ENCODE data around the gene SSBP2. TPM values are rescaled to one million over a fixed set of nuclear protein-coding genes. Genes with fewer than 3 reads are reported as not detected.

Gene SSBP2
- total and polyA plus RNA-seq, 2 of the 8 experiments (the other 6 are each of a cell fraction or from before 2014, with no cell fraction given) = 21.5 to 36.2 TPM

DNA sequence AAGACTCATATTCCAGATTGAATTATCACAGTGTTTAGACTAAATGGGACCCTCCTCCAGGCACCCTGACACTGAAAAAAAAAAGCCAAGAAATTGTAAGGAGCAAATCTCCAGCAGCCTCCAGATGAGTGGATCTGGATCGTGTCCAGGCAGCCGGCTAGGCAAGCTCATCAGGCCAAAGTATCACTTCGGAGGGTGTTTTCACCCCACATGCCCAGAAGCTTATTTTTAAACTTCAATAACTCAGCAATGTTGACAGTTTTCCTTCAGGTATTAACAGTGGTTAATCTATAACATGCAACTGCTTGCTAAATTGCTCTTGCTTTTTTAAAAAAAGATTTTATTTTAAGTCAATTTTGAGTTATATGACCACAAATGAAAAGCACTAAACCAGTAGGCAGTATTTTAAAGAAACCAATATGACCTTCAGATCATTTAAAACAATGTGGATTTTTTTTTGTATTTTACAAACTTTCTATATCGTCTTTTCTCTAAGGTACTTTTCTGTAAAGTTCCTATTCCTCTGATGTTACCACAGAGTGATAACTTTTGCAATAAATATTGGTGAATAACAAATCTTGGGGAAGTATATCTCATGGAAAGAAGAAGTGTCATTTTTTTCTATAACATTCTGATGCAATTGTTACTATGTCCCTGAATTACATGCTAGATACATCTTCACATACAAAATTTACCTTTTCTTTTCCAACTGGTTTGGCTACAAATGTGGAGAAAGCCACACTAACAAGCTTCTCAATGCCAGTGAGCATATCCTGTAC lies 387.6 kb downstream of the SSBP2 start:
- Histone ChIP-seq H3K27me3 (replicated peaks in 1 of 4; ENCODE audit: control insufficient read depth in 3 of 4, extremely low read depth in 1 of 4, insufficient read depth in 3 of 4, low read length in 3 of 4) (no peaks in the 10 kb centered on the region), H3K9ac (replicated peaks in 1 of 4; ENCODE audit: extremely low read depth in 1 of 4, low read depth in 3 of 4, low read length in 3 of 4) (no peak overlapping the region), H3K56ac (replicated peaks; ENCODE audit: insufficient read length, low read depth, low read length) (no peak overlapping the region), H3K79me1 (ENCODE audit: low read depth, low read length) (no peaks in the 10 kb centered on the region), H3K4me3 (ENCODE audit: extremely low read depth in 1 of 4, insufficient read depth in 2 of 4, low read depth in 3 of 4, low read length in 4 of 4) (no peak overlapping the region), H3K9me3 (ENCODE audit: insufficient read depth in 2 of 2, low read depth in 1 of 2, low read length in 1 of 2) (no peaks in the 10 kb centered on the region), H2BK12ac (ENCODE audit: low read depth, low read length) (no peak overlapping the region), H3K36me3 (ENCODE audit: control insufficient read depth in 2 of 4, insufficient read depth in 4 of 4, low read length in 3 of 4) (no peaks in the 10 kb centered on the region), H3K4ac (replicated peaks; ENCODE audit: insufficient read length, low read depth, low read length) (no peak overlapping the region), H3K23me2 (ENCODE audit: low read depth, low read length) (no peaks in the 10 kb centered on the region), H2AK5ac (ENCODE audit: low read depth, low read length) (no peak overlapping the region), H2BK5ac (ENCODE audit: low read depth, low read length) (no peak overlapping the region), H4K91ac (replicated peaks; ENCODE audit: insufficient read length, low read length) (no peak overlapping the region), H2AFZ (ENCODE audit: low read length) (no peak overlapping the region), H3K4me1 (replicated peaks in 1 of 4; ENCODE audit: control insufficient read depth in 3 of 4, insufficient read depth in 4 of 4, low read length in 3 of 4) (peaks cover 0 to 9% (median 8%) of the 10 kb centered on the region in 4 experiments; a peak in 4 of 7 replicates), H3K14ac (ENCODE audit: insufficient read length) (no peak overlapping the region), H3K18ac (ENCODE audit: extremely low read depth, low read length) (no peak overlapping the region), H2BK120ac (replicated peaks; ENCODE audit: low read depth, low read length) (no peak overlapping the region), H3K23ac (ENCODE audit: insufficient read length) (no peak overlapping the region), H3K27ac (ENCODE audit: low read depth, low read length) (no peak overlapping the region), H3K4me2 (ENCODE audit: insufficient read depth in 1 of 2, low read depth in 2 of 2, low read length in 2 of 2) (no peak overlapping the region), H2BK15ac (ENCODE audit: low read length) (no peak overlapping the region), H4K8ac (ENCODE audit: extremely low read depth, insufficient read depth, low read length) (no peak overlapping the region), H3K79me2 (ENCODE audit: control insufficient read depth in 1 of 2, insufficient read depth in 2 of 2, low read length in 2 of 2) (no peaks in the 10 kb centered on the region), H2BK20ac (ENCODE audit: low read length) (no peak overlapping the region), H4K5ac (ENCODE audit: insufficient read length, low read depth, low read length) (no peak overlapping the region), H4K20me1 (replicated peaks in 1 of 2; ENCODE audit: control insufficient read depth in 1 of 2, insufficient read depth in 2 of 2, low read length in 2 of 2) (no peaks in the 10 kb centered on the region)
- ChIA-PET POLR2A (ENCODE audit: partially characterized antibody) (interaction anchor here (0.6 kb wide), 2 partner anchors 77 to 1690 kb away, joined by 3 to 4 read pairs; no protein-coding TSS in a partner anchor), CTCF (ENCODE audit: partially characterized antibody) (no interaction called here)
- no peak for DNase-seq (ENCODE audit: low read depth in 1 of 2, low spot score in 2 of 2)
- FAIRE-seq = no peak
- WGBS, 2 experiments (ENCODE audit: extremely low coverage in 1 of 2, insufficient coverage in 1 of 2, insufficient read length in 1 of 2, insufficient replicate concordance in 2 of 2, low coverage in 1 of 2, low lambda C conversion rate in 2 of 2, missing lambda C conversion rate in 1 of 2) = 90% methylated on average over 4 of the region's 4 CpGs; no CpG with 5 or more reads in 1 of the 2 experiments
- no peak for TF ChIP-seq SRF (IDR thresholded peaks at IDR 0.05; ENCODE audit: low read depth, low read length)
- TF ChIP-seq POU5F1 (IDR thresholded peaks at IDR 0.05; ENCODE audit: low read depth, low read length) = no peak
- no peak for TF ChIP-seq CBX8 (IDR thresholded peaks at IDR 0.05; ENCODE audit: borderline replicate concordance, low read depth, low read length)
- no peak for TF ChIP-seq RXRA (IDR thresholded peaks at IDR 0.05; ENCODE audit: insufficient read depth, low read depth, low read length)
- TF ChIP-seq TBP (IDR thresholded peaks at IDR 0.05; ENCODE audit: low read depth, low read length) = no peak
- TF ChIP-seq KDM4A (IDR thresholded peaks at IDR 0.05; ENCODE audit: low read depth, low read length, severe bottlenecking) = no peak
